CD4-positive, alpha-beta T cell (primary cell): Measurements from ENCODE around the gene C1QTNF8. TPM values are rescaled to one million over a fixed set of nuclear protein-coding genes. Genes with fewer than 3 reads are reported as not detected.

Experiments used
- ATAC-seq: fragments of 200-7000 bp; cut with Tn5 transposase; one replicate; pipeline ENCODE4 v1.10.0; 2022; ENCODE audit warnings: mild to moderate bottlenecking; ENCODE audit not compliant: poor library complexity
- CTCF ChIA-PET: fragments of 350-600 bp; sonication (Branson Sonifier 250); formaldehyde crosslinking; loops from one replicate; lab custom pipeline; 2021; ENCODE audit warnings: antibody characterized with exemption, inconsistent platforms; lab: Charles Lee
- POLR2A ChIA-PET: fragments of 350-600 bp; sonication (Branson Sonifier 250); formaldehyde crosslinking; loops from one replicate; lab custom pipeline; 2021; ENCODE audit warnings: antibody characterized with exemption, inconsistent platforms; lab: Charles Lee
- DNase-seq, 14 experiments: peaks; one replicate each; pipeline ENCODE4 v3.0.0-alpha.2; 2013 to 2020; ENCODE audit warnings: mixed read lengths in 2 of 14
- H3K27ac ChIP-seq, 2 donors: one replicate each; pipeline versions ENCODE4 v1.5.1 to v1.7.0; 2013; ENCODE audit warnings: low read length in 2 of 2, low read depth in 1 of 2, mild to moderate bottlenecking in 1 of 2
- H3K27me3 ChIP-seq, 2 experiments: 1 replicate in 1 of 2; 2 replicates in 1 of 2; pipeline versions ENCODE4 v1.6.1 to v1.7.0; 2013; ENCODE audit warnings: low read length in 2 of 2, control low read depth in 1 of 2, mild to moderate bottlenecking in 1 of 2, moderate library complexity in 1 of 2; ENCODE audit not compliant: insufficient read depth in 2 of 2, control insufficient read depth in 1 of 2
- H3K36me3 ChIP-seq: one replicate; pipeline ENCODE4 v1.6.1; 2013; ENCODE audit warnings: low read length, control low read depth; ENCODE audit not compliant: insufficient read depth
- H3K4me1 ChIP-seq: one replicate; pipeline ENCODE4 v1.6.1; 2013; ENCODE audit warnings: low read length, control low read depth; ENCODE audit not compliant: insufficient read depth
- H3K4me3 ChIP-seq: one replicate; pipeline ENCODE4 v1.5.1; 2013; ENCODE audit warnings: mild to moderate bottlenecking, low read length, moderate library complexity
- H3K9me3 ChIP-seq, 2 experiments: 1 replicate in 1 of 2; 2 replicates in 1 of 2; pipeline versions ENCODE4 v1.6.1 to v1.7.0; 2013; ENCODE audit warnings: low read length in 2 of 2, mild to moderate bottlenecking in 2 of 2, control low read depth in 1 of 2, moderate library complexity in 1 of 2; ENCODE audit not compliant: control insufficient read depth in 1 of 2, insufficient read depth in 1 of 2
- H3K27ac Mint-ChIP-seq: one replicate; pipeline ENCODE4 v1.8.0; 2020; ENCODE audit warnings: mixed read lengths
- H3K27me3 Mint-ChIP-seq: one replicate; pipeline ENCODE4 v1.8.0; 2021; ENCODE audit warnings: mixed read lengths
- H3K36me3 Mint-ChIP-seq: one replicate; pipeline ENCODE4 v1.8.0; 2021; ENCODE audit warnings: low read depth, mixed read lengths
- H3K4me1 Mint-ChIP-seq: one replicate; pipeline ENCODE4 v1.8.0; 2021; ENCODE audit warnings: low read depth, mixed read lengths
- H3K4me3 Mint-ChIP-seq: one replicate; pipeline ENCODE4 v1.8.0; 2020; ENCODE audit warnings: mild to moderate bottlenecking, mixed read lengths
- H3K9me3 Mint-ChIP-seq: one replicate; pipeline ENCODE4 v1.8.0; 2020; ENCODE audit warnings: mixed read lengths
- intact Hi-C, 2 experiments: fragments of 100-400 bp; cut with DNase I in 1 of 2; cut with micrococcal nuclease in 1 of 2; formaldehyde crosslinking; loops; one replicate each; pipeline versions ENCODE4 v1.15.1 to v1.9.0; 2023 to 2025; cut with DNase I, micrococcal nuclease
- total RNA-seq, 174 experiments: library from RNA in 2 of 174; stranded (reverse) in 2 of 174; gene quantifications; one replicate each; pipeline ENCODE4 v1.2.3 and lab custom pipeline; 2021 to 2026
- TF ChIP-seq, protein P1 (sequence below): fragments of 200-600 bp; IDR thresholded peaks from one replicate; pipeline ENCODE4 v1.8.0; 2022; ENCODE audit warnings: antibody characterized with exemption, mild to moderate bottlenecking

C1QTNF8 gene
- total RNA-seq, 2 experiments from 2014 or later = not detected

DNA sequence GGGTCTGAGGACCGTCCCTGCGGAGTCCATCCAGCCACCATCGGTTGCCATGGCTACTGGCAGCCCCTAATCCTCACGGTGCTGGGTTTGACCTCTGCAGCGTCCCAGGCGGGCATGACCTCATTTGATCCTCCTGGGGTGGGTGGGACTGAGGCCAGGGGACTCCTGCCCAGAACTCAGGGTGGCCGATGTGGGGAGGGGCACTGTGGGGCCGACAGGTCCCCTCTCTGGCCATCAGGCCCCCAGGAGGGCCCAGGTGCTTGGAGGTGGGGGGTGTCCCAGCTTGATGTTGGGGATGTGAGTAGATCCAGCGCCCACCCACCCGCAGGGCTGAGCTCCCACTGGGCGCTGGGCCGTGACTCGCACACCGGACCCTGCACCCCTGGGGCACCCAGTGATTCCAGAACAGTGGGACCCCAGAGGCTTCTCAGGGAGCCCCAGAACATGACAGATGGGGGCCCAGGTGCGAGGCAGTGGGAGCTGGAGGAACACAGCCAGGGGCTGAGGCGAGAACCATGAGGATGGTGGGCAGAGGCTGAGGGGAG lies 25.1 kb downstream of the C1QTNF8 start:
- peaks cover 0 to 50% of the 10 kb centered on the region in 2 experiments for H3K9me3 ChIP-seq
- no peaks in the 10 kb centered on the region for H3K36me3 ChIP-seq
- H3K9me3 Mint-ChIP-seq = no peaks in the 10 kb centered on the region
- H3K27me3 Mint-ChIP-seq = peaks cover 23% of the 10 kb centered on the region
- H3K4me1 ChIP-seq = no peaks in the 10 kb centered on the region
- no peak overlapping the region for H3K27ac ChIP-seq
- TF ChIP-seq, protein P1, sequence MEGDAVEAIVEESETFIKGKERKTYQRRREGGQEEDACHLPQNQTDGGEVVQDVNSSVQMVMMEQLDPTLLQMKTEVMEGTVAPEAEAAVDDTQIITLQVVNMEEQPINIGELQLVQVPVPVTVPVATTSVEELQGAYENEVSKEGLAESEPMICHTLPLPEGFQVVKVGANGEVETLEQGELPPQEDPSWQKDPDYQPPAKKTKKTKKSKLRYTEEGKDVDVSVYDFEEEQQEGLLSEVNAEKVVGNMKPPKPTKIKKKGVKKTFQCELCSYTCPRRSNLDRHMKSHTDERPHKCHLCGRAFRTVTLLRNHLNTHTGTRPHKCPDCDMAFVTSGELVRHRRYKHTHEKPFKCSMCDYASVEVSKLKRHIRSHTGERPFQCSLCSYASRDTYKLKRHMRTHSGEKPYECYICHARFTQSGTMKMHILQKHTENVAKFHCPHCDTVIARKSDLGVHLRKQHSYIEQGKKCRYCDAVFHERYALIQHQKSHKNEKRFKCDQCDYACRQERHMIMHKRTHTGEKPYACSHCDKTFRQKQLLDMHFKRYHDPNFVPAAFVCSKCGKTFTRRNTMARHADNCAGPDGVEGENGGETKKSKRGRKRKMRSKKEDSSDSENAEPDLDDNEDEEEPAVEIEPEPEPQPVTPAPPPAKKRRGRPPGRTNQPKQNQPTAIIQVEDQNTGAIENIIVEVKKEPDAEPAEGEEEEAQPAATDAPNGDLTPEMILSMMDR = no peak
- no peak overlapping the region for H3K27ac Mint-ChIP-seq
- ChIA-PET CTCF (no interaction called here), POLR2A (no interaction called here)
- intact Hi-C loops = no loop called here
- H3K4me1 Mint-ChIP-seq = no peaks in the 10 kb centered on the region
- H3K27me3 ChIP-seq = peaks cover 38 to 61% of the 10 kb centered on the region in 2 experiments
- no peak overlapping the region for H3K4me3 ChIP-seq
- DNase-seq = no peak
- no peak overlapping the region for H3K4me3 Mint-ChIP-seq
- H3K36me3 Mint-ChIP-seq = no peaks in the 10 kb centered on the region
- no peak for ATAC-seq

DNA sequence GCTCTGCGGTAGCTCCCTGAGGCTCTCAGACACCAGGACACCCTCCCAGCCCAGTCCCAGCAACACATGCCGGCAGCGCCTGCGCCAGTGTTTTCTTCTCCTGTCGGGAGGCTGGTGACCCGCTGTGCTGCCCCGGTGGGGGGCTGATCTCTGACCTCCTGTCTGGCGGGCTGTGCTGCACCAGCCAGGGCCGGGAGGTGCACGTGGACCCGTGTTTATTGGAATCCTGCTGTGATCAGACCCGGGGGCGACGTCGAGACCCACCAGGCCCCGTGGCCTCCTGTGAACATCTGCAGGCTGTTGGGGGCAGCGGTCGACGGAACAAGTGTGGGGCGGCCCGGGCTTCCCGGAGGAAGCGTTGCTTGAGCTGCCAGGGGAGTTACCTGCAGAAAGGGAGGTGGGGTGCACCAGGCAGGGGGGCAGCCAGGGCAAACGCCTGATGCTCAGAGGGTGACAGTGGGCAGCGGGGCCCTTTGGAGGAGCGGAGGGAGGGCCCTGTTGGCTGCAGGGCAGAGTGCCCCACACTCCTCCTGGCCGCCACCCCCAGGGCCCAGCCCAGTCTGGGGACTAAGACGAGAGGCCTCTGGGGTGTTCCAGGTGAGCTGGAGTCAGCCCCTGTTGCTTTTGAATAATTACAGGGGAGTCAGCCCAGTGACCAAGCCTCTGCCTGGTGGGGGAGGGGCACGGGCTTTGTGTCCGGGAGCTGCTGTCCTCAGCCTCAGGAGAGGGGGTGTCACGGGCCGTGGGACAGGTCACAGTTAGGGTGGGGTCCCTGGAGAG lies 25.8 kb downstream of the C1QTNF8 start:
- intact Hi-C loops = no loop called here
- Histone ChIP-seq H3K27me3 (peaks cover 41 to 66% of the 10 kb centered on the region in 2 experiments), H3K36me3 (no peaks in the 10 kb centered on the region), H3K4me3 (no peak overlapping the region), H3K9me3 (peaks cover 0 to 53% of the 10 kb centered on the region in 2 experiments), H3K27ac (no peak overlapping the region), H3K4me1 (no peaks in the 10 kb centered on the region)
- Mint-ChIP-seq H3K36me3 (no peaks in the 10 kb centered on the region), H3K27me3 (peaks cover 26% of the 10 kb centered on the region), H3K27ac (no peak overlapping the region), H3K4me1 (no peaks in the 10 kb centered on the region), H3K4me3 (no peak overlapping the region), H3K9me3 (no peaks in the 10 kb centered on the region)
- no peak for ATAC-seq
- TF ChIP-seq, protein P1 = no peak
- ChIA-PET CTCF (no interaction called here), POLR2A (no interaction called here)
- no peak for DNase-seq

DNA sequence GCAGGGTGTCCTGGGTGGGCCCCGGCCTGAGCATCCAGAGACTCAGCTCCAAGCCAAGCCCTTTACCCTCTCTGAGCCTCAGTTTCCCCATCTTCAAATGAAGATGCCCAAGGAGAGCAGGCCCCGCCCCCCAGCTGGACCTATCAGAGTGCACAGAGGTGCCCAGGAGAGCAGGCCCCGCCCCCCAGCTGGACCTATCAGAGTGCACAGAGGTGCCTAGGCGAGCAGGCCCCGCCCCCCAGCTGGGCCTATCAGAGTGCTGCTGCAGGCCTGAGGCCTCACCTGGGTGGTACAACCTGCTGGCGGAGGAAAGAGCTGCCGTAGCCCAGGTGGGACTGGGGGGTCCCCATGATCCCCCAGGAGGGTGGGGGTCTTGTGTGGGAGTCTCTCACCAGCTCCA lies 26.9 kb downstream of the C1QTNF8 start:
- no peak overlapping the region for H3K27ac Mint-ChIP-seq
- Histone ChIP-seq H3K27me3 (peaks cover 41 to 76% of the 10 kb centered on the region in 2 experiments), H3K4me3 (no peak overlapping the region), H3K36me3 (no peaks in the 10 kb centered on the region), H3K4me1 (no peaks in the 10 kb centered on the region), H3K9me3 (peaks cover 0 to 48% of the 10 kb centered on the region in 2 experiments), H3K27ac (no peak overlapping the region)
- ATAC-seq (no peak), DNase-seq (no peak)
- H3K4me1 Mint-ChIP-seq = no peaks in the 10 kb centered on the region
- ChIA-PET POLR2A (no interaction called here), CTCF (no interaction called here)
- TF ChIP-seq, protein P1 = no peak
- no peaks in the 10 kb centered on the region for H3K36me3 Mint-ChIP-seq
- H3K9me3 Mint-ChIP-seq = no peaks in the 10 kb centered on the region
- H3K4me3 Mint-ChIP-seq = no peak overlapping the region
- peaks cover 34% of the 10 kb centered on the region for H3K27me3 Mint-ChIP-seq
- intact Hi-C loops = no loop called here
